ENCODE measurements around the gene FAAP20.
"Not testable (repeated sequence)": the region's sequence is repeated elsewhere in the genome, so short reads cannot be mapped to it uniquely, and the experiment has no call there.

Gene FAAP20

DNA sequence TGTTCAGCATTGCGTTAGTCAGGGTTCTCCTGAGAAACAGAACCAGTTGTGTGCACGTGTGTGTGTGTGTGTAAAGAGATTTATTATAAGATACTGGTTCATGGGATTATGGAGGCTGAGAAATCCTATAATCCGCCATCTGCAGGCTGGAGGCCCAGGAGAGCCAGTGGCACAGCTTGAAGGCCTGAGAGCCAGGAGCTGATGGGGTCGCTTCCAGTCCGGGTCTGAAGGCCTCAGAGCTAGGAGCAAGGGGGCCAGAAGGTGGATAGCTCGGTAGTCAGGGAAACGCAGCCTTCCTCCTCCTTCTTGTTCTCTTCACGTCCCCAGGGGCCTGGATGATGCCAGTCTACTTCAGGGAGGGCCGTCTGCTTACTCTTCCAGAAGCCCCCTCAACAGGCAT lies 37.7 kb downstream of the FAAP20 start:
- H3K36me3 Mint-ChIP-seq (ENCODE audit: low read depth): peaks cover 18% of the 10 kb centered on the region
- H3K4me1 Mint-ChIP-seq (ENCODE audit: low read depth): peaks cover 8% of the 10 kb centered on the region
- no peak overlapping the region for H3K27ac Mint-ChIP-seq
- peaks cover 5% of the 10 kb centered on the region for H3K9me3 Mint-ChIP-seq
- no peaks in the 10 kb centered on the region for H3K27me3 Mint-ChIP-seq
- H3K4me3 Mint-ChIP-seq: no peak overlapping the region

- Mint-ChIP-seq H3K36me3 (ENCODE audit: low read depth) (peaks cover 18% of the 10 kb centered on the region), H3K27me3 (no peaks in the 10 kb centered on the region), H3K9me3 (peaks cover 5% of the 10 kb centered on the region), H3K27ac (no peak overlapping the region), H3K4me1 (ENCODE audit: low read depth) (peaks cover 15% of the 10 kb centered on the region), H3K4me3 (no peak overlapping the region)
These were observed 38.8 kb downstream of the FAAP20 start for GRCh38 chr1:2155788-2156187.

DNA sequence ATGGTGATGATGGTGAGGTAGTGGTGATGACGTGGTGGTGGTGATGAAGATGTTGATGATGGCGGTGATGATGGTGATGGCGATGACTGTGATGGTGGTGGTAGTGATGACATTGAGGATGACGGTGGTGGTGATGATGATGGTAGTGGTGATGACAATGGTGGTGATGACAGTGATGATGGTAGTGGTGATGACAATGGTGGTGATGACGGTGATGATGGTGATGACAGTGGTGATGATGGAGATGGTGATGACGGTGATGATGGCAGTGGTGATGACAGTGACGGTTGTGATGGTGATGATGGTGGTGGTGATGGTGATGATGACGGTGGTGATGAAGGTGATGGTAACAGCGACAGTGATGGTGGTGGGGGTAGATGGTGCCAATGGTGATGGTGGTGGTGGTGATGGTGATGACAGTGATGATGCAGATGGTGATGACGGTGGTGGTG lies 39.4 kb downstream of the FAAP20 start:
- peaks cover 5% of the 10 kb centered on the region for H3K9me3 Mint-ChIP-seq
- H3K27ac Mint-ChIP-seq: no peak overlapping the region
- peaks cover 18% of the 10 kb centered on the region for H3K36me3 Mint-ChIP-seq (ENCODE audit: low read depth)
- peaks cover 18% of the 10 kb centered on the region for H3K4me1 Mint-ChIP-seq (ENCODE audit: low read depth)
- H3K4me3 Mint-ChIP-seq: no peak overlapping the region
- H3K27me3 Mint-ChIP-seq: no peaks in the 10 kb centered on the region

DNA sequence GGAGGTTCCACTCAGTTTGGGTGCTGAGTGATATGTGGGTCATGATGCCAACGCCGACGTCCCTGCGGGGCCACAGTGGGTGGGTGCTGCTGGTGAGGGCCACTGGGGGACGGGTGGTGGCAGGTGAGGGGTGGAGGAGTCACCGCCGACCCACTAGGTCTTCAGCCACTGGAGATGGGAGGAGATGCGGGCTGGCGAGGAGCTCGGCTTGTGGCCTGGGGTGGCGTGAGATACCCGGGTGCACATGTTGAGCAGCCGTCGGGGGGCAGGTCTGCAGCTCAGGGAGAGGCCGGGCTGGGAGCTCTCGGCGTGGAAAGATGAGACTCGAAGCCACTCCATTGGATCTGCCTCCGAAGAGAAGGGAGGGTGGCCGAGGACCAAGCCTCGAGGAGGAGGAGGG lies 40.5 kb downstream of the FAAP20 start:
- peaks cover 11% of the 10 kb centered on the region for H3K36me3 Mint-ChIP-seq (ENCODE audit: low read depth)
- peaks cover 18% of the 10 kb centered on the region for H3K4me1 Mint-ChIP-seq (ENCODE audit: low read depth)
- peaks cover 5% of the 10 kb centered on the region for H3K9me3 Mint-ChIP-seq
- H3K27me3 Mint-ChIP-seq: no peaks in the 10 kb centered on the region
- no peak overlapping the region for H3K4me3 Mint-ChIP-seq
- H3K27ac Mint-ChIP-seq: no peak overlapping the region

DNA sequence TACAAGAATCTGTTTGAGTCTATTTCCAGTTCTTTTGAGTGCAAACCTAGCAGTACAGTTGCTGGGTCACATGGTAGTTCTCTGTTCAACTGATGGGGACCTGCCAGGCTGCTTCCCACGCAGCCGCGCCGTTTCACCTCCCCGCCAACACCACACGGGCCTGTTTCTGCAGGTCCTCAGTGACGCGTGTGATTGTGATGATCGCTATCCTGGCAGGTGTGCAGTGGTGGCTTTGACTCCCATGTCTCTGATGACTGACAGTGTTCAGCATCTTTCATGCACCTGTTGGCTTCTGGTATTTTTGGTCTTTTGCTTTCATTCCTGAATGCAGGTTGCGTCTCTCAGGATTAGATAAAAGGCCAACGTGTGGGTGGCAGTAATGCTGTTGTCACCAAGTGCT lies 41.6 kb downstream of the FAAP20 start:
- Mint-ChIP-seq H3K4me3 (peak overlapping the region; percentile 17), H3K27me3 (no peaks in the 10 kb centered on the region), H3K36me3 (ENCODE audit: low read depth) (peaks cover 11% of the 10 kb centered on the region), H3K27ac (no peak overlapping the region), H3K4me1 (ENCODE audit: low read depth) (peaks cover 18% of the 10 kb centered on the region), H3K9me3 (peaks cover 5% of the 10 kb centered on the region)

DNA sequence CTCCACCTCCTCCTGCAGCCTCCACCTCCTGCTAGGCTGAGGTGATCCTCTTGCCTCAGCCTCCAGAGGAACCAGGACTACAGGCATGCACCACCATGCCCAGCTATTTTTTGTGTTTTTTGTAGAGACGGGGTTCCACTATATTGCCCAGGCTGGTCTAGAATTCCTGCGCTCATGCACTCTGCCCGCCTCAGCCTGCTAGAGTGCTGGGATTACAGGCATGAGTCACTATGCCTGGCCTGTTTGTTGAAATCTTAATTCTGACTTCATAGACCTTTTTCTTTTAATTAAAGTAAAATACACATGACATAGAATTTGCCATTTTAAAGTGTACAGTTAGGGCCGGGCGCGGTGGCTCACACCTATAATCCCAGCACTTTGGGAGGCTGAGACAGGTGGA lies 42.7 kb downstream of the FAAP20 start:
- Mint-ChIP-seq H3K4me1 (ENCODE audit: low read depth) (peaks cover 18% of the 10 kb centered on the region), H3K4me3 (no peak overlapping the region), H3K36me3 (ENCODE audit: low read depth) (peaks cover 11% of the 10 kb centered on the region), H3K9me3 (peaks cover 5% of the 10 kb centered on the region), H3K27me3 (no peaks in the 10 kb centered on the region), H3K27ac (no peak overlapping the region)

DNA sequence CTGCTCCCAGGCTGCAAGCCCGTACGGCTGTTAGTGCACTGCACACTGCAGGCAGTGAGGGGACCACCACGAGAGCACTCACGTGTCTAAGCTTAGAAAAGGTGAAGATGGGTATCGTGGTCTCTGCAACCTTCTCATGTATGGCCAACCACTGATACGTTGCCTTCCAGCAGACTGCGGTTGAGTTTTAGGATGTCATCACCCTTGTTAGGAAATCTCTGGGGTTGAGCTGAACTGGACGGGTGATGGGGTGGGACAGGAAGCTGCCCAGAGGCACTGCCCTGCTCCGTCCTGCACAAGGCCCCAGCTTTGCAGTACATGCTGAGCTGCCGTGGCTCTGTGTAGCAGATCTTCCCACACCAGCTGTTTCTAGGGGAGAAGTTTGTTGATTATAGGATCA lies 43.3 kb downstream of the FAAP20 start:
- Mint-ChIP-seq H3K4me1 (ENCODE audit: low read depth) (peaks cover 18% of the 10 kb centered on the region), H3K27me3 (no peaks in the 10 kb centered on the region), H3K27ac (no peak overlapping the region), H3K9me3 (peaks cover 5% of the 10 kb centered on the region), H3K4me3 (no peak overlapping the region), H3K36me3 (ENCODE audit: low read depth) (peaks cover 11% of the 10 kb centered on the region)

- Mint-ChIP-seq H3K36me3 (ENCODE audit: low read depth) (peaks cover 11% of the 10 kb centered on the region), H3K27ac (no peak overlapping the region), H3K9me3 (peaks cover 5% of the 10 kb centered on the region), H3K4me1 (ENCODE audit: low read depth) (peaks cover 18% of the 10 kb centered on the region), H3K27me3 (no peaks in the 10 kb centered on the region), H3K4me3 (no peak overlapping the region)
These were observed 43.8 kb downstream of the FAAP20 start for GRCh38 chr1:2150801-2151200.

DNA sequence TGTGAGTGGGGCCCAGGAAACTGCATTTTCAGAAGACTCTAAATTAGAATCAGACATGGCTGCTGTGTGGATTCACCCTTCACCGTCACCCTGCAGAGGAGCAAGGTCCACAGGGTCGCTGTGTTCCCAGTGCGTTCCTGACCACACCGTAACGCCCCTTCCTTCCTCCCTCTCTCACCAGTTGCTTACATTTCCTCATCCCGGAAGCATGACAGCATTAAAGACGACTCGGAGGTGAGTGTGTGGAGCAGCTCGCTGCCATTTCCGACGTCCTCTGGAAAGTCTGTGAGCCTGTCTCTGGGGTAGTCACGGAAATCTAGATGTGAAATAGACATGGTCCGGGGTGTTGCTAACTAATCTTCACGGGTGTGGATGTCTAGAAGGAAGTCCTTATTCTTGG lies 45.9 kb downstream of the FAAP20 start:
- H3K27me3 Mint-ChIP-seq: no peaks in the 10 kb centered on the region
- no peak overlapping the region for H3K4me3 Mint-ChIP-seq
- H3K27ac Mint-ChIP-seq: no peak overlapping the region
- no peaks in the 10 kb centered on the region for H3K9me3 Mint-ChIP-seq
- H3K4me1 Mint-ChIP-seq (ENCODE audit: low read depth): peaks cover 18% of the 10 kb centered on the region
- no peaks in the 10 kb centered on the region for H3K36me3 Mint-ChIP-seq (ENCODE audit: low read depth)

DNA sequence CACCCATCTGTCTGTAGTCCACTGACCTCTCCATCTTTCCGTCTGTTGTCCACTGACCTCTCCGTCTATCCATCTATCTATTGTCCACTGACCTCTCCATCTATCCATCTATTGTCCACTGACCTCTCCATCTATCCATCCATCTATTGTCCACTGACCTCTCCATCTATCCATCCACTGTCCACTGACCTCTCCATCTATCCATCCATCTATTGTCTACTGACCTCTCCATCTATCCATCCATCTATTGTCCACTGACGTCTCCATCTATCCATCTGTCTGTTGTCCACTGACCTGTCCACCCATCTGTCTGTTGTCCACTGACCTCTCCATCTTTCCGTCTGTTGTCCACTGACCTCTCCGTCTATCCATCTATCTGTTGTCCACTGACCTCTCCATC lies 46.7 kb downstream of the FAAP20 start:
- peaks cover 14% of the 10 kb centered on the region for H3K4me1 Mint-ChIP-seq (ENCODE audit: low read depth)
- H3K36me3 Mint-ChIP-seq (ENCODE audit: low read depth); H3K4me3 Mint-ChIP-seq; H3K9me3 Mint-ChIP-seq; H3K27me3 Mint-ChIP-seq; H3K27ac Mint-ChIP-seq: not testable (repeated sequence)

DNA sequence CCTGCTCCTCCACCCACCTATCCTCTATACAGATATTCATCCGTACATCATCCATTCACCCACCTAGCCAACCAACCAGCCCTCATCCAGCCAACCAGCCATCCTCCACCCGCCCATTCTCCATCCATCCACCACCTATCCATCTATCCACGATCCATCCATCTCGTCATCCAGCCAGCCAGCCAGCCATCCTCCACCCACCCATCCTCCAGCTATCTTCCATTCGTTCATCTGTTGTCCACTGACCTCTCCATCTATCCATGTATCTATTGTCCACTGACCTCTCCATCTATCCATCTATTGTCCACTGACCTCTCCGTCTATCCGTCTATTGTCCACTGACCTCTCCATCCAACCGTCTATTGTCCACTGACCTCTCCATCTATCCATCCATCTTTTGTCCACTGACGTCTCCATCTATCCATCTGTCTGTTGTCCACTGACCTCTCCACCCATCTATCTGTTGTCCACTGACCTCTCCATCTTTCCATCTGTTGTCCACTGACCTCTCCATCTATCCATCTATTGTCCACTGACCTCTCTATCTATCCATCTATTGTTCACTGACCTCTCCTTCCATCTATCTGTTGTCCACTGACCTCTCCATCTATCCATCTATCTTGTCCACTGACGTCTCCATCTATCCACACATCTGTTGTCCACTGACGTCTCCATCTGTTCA lies 47.6 kb downstream of the FAAP20 start:
- no peaks in the 10 kb centered on the region for H3K9me3 Mint-ChIP-seq
- peaks cover 9% of the 10 kb centered on the region for H3K4me1 Mint-ChIP-seq (ENCODE audit: low read depth)
- H3K4me3 Mint-ChIP-seq: no peak overlapping the region
- H3K36me3 Mint-ChIP-seq (ENCODE audit: low read depth): no peaks in the 10 kb centered on the region
- H3K27me3 Mint-ChIP-seq: no peaks in the 10 kb centered on the region
- H3K27ac Mint-ChIP-seq: no peak overlapping the region

GRCh38 chr1:2145946-2146835 lies 48.4 kb downstream of the FAAP20 start:
- Mint-ChIP-seq H3K27ac (no peak overlapping the region), H3K9me3 (no peaks in the 10 kb centered on the region), H3K4me3 (no peak overlapping the region), H3K4me1 (ENCODE audit: low read depth) (peaks cover 6% of the 10 kb centered on the region), H3K36me3 (ENCODE audit: low read depth) (no peaks in the 10 kb centered on the region), H3K27me3 (no peaks in the 10 kb centered on the region)

- H3K9me3 Mint-ChIP-seq: no peaks in the 10 kb centered on the region
- H3K27me3 Mint-ChIP-seq: no peaks in the 10 kb centered on the region
- peaks cover 13% of the 10 kb centered on the region for H3K4me1 Mint-ChIP-seq (ENCODE audit: low read depth)
- no peak overlapping the region for H3K27ac Mint-ChIP-seq
- no peak overlapping the region for H3K4me3 Mint-ChIP-seq
- no peaks in the 10 kb centered on the region for H3K36me3 Mint-ChIP-seq (ENCODE audit: low read depth)
These were observed 50.0 kb downstream of the FAAP20 start for GRCh38 chr1:2144501-2145090.

DNA sequence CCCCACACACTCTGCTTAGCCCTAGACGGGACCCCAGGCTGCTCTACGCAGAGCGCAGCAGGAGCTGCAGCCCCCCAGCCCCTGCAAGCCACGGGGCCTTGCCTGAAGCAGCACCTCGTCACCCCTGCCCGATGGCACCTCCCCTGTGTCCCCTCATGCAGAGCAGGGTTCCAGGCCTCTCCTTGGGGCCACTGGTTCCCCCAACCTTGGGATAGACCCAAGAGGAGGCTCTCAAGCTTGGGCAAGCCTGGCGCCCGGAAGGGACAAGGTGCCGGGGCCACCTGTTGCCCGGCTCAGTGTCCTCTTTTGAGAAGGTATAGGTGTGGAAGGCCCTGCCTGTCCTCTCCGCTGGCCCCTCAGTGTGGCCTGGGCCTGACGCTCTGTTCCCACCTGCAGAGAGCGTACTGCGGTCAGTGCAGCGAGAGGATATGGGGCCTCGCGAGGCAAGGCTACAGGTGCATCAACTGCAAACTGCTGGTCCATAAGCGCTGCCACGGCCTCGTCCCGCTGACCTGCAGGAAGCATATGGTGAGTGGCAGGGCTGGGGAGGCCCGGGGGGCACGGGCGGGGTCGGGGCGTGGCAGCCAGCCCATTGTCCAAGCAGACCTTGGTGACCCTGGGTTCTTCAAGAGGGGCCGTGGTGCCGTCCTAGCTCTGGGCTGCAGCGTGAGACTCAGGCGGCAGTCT lies 50.6 kb downstream of the FAAP20 start:
- no peaks in the 10 kb centered on the region for H3K36me3 Mint-ChIP-seq (ENCODE audit: low read depth)
- no peak overlapping the region for H3K4me3 Mint-ChIP-seq
- peaks cover 14% of the 10 kb centered on the region for H3K4me1 Mint-ChIP-seq (ENCODE audit: low read depth)
- H3K27me3 Mint-ChIP-seq: no peaks in the 10 kb centered on the region
- no peak overlapping the region for H3K27ac Mint-ChIP-seq
- no peaks in the 10 kb centered on the region for H3K9me3 Mint-ChIP-seq

GRCh38 chr1:2141025-2141424 lies 53.5 kb downstream of the FAAP20 start:
- Mint-ChIP-seq H3K9me3 (no peaks in the 10 kb centered on the region), H3K4me3 (no peak overlapping the region), H3K36me3 (ENCODE audit: low read depth) (no peaks in the 10 kb centered on the region), H3K27ac (no peak overlapping the region), H3K4me1 (ENCODE audit: low read depth) (peaks cover 14% of the 10 kb centered on the region), H3K27me3 (no peaks in the 10 kb centered on the region)
